SJCRH30 (cell line): ENCODE data around the gene CCDC167. TPM values are rescaled to one million over a fixed set of nuclear protein-coding genes. Genes with fewer than 3 reads are reported as not detected.

Source experiments
- DNase-seq, 2 experiments: peaks; one replicate each; pipeline ENCODE4 v3.0.0-alpha.2; 2015 to 2020
- H3K27ac ChIP-seq: fragments of 250-450 bp; sonication (Bioruptor Pico); 2 replicates; pipeline ENCODE4 v1.5.1; 2020; ENCODE audit warnings: mild to moderate bottlenecking, moderate library complexity
- H3K27me3 ChIP-seq: fragments of 250-450 bp; sonication (Bioruptor Pico); 2 replicates; pipeline ENCODE4 v1.5.1; 2020; ENCODE audit warnings: mild to moderate bottlenecking, moderate library complexity
- H3K36me3 ChIP-seq: fragments of 250-450 bp; sonication (Bioruptor Pico); 2 replicates; pipeline ENCODE4 v1.5.1; 2020; ENCODE audit warnings: mild to moderate bottlenecking, moderate library complexity
- H3K4me1 ChIP-seq: fragments of 250-450 bp; sonication (Bioruptor Pico); 2 replicates; pipeline ENCODE4 v1.5.1; 2020; ENCODE audit warnings: mild to moderate bottlenecking, moderate library complexity
- H3K4me3 ChIP-seq: fragments of 250-450 bp; sonication (Bioruptor Pico); 2 replicates; pipeline ENCODE4 v1.5.1; 2020; ENCODE audit warnings: mild to moderate bottlenecking, moderate library complexity
- H3K9me3 ChIP-seq: fragments of 250-450 bp; sonication (Bioruptor Pico); replicated peaks from 2 replicates; pipeline ENCODE4 v1.5.1; 2020; ENCODE audit warnings: mild to moderate bottlenecking, moderate library complexity
- total RNA-seq: library from RNA; depleted of rRNA; stranded (reverse); fragments of >200 nt; shearing (Covaris generic); gene quantifications from 2 replicates; pipeline ENCODE4 v1.2.3, GENCODE V29; 2014

The CCDC167 gene
- total RNA-seq, 1 experiment from 2014 or later: 29.0 TPM

DNA sequence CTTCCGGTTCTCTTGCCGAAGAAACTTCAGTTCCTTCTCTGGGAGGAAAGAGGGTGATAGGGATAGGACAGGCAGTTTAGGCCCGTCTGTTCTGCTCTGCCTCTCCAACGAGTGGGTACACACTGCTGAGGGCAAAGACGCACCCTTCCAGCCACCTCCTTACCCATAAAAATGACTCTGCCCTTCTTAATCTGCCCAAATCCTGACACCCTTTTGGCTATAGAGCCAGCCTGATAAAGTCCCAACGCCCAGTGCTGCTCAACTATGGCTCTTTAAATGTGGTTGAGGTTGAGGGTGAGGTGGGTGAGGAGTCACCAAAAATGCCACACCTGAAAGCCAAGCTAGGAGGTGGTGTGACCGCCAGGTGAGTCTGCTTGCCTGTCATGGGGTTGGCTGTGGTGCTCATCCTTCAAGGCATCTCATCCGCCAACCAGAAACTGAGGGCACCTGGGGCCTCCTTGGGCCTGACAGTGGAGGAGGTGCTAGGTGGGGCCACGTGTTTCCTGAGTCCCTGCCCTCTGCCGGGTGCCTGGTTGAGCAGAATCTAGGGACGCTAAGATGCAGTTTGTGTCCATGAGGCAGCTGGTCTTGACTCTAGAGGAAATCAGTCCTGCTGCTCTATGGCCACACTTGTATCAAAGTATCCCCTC lies 16.3 kb downstream of the CCDC167 start:
- no peaks in the 10 kb centered on the region for H3K27me3 ChIP-seq
- H3K9me3 ChIP-seq: no peaks in the 10 kb centered on the region
- H3K4me3 ChIP-seq: no peak overlapping the region
- peaks cover 3% of the 10 kb centered on the region; the same call in 1 of the 2 replicates for H3K36me3 ChIP-seq
- no peak overlapping the region for H3K27ac ChIP-seq
- H3K4me1 ChIP-seq: no peaks in the 10 kb centered on the region
- no peak for DNase-seq

GRCh38 chr6:37482606-37483251 lies 17.0 kb downstream of the CCDC167 start:
- Histone ChIP-seq H3K36me3 (peaks cover 3% of the 10 kb centered on the region; the same call in 1 of the 2 replicates), H3K4me3 (no peak overlapping the region), H3K4me1 (no peaks in the 10 kb centered on the region), H3K27ac (no peak overlapping the region), H3K9me3 (no peaks in the 10 kb centered on the region), H3K27me3 (no peaks in the 10 kb centered on the region)
- no peak for DNase-seq

- Histone ChIP-seq H3K27ac (no peak overlapping the region), H3K36me3 (peaks cover 3% of the 10 kb centered on the region; the same call in 1 of the 2 replicates), H3K4me1 (no peaks in the 10 kb centered on the region), H3K4me3 (no peak overlapping the region), H3K9me3 (no peaks in the 10 kb centered on the region), H3K27me3 (no peaks in the 10 kb centered on the region)
- no peak for DNase-seq
Measured at GRCh38 chr6:37481711-37482605, 17.7 kb downstream of the CCDC167 start.

DNA sequence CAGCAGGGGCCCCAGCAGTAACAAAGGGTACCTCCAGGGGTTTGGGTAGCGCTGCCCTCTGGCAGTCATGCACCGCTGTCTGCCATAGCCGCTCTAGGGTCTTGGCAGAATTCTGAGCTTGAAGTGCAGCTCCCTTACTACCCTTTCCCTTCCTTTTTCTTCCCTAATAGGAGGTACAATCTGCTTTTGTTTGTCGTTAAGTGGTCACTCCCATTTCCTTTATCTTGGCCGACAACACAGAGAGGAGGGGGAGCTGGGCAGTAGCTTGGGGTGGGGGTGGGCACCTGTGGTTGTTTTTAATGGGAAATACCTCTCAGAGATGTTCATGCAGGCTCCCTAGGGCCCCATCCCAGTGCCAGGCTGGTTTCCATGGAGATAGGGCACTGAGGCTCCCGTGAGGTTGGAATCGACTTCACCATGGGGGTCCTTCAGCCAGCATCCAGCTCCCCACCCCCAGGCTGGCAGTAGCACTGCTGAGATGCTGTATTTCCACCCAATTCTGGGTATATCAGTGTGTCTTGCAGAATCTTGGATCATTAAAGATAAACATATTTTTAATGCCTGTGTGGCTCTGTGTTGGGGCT lies 18.6 kb downstream of the CCDC167 start:
- Histone ChIP-seq H3K4me3 (no peak overlapping the region), H3K36me3 (peaks cover 3% of the 10 kb centered on the region; the same call in 1 of the 2 replicates), H3K27ac (no peak overlapping the region), H3K27me3 (no peaks in the 10 kb centered on the region), H3K9me3 (no peaks in the 10 kb centered on the region), H3K4me1 (no peaks in the 10 kb centered on the region)
- DNase-seq: no peak

GRCh38 chr6:37480118-37480736 lies 19.5 kb downstream of the CCDC167 start:
- Histone ChIP-seq H3K36me3 (peaks cover 5% of the 10 kb centered on the region; the same call in 1 of the 2 replicates), H3K4me3 (no peak overlapping the region), H3K9me3 (no peaks in the 10 kb centered on the region), H3K27ac (no peak overlapping the region), H3K27me3 (no peaks in the 10 kb centered on the region), H3K4me1 (no peaks in the 10 kb centered on the region)
- DNase-seq: no peak

DNA sequence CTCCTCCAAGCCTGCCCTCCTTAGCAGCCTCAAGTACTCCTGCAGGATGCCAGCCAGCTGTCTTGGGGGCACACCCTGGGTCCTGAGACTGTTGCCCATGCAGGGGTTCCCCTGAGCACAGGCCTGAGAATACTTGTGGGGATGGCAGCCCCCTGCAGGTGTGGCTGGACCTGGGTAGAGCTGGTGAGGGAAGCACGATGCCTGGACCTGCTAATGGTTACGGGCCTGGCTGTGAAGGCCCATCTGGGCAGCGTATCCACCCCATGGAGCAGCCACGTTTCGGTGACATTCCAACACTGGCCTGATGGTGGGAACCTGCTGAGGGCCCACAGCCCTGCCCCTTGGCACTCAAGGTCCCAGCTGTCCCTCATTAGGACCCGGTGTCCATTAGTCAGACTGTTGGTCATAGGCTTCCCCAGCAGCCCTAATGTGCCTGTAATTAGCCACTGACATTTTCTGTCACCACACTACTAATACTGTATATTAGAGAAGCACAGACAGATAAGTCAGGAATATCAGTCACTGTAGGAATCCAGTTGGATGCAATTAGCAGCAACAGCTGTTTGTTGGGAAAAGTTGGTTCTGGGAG lies 20.3 kb downstream of the CCDC167 start:
- H3K27ac ChIP-seq: no peak overlapping the region
- H3K36me3 ChIP-seq: peaks cover 12% of the 10 kb centered on the region
- no peak overlapping the region for H3K4me3 ChIP-seq
- no peaks in the 10 kb centered on the region for H3K4me1 ChIP-seq
- no peak for DNase-seq
- no peaks in the 10 kb centered on the region for H3K9me3 ChIP-seq
- no peaks in the 10 kb centered on the region for H3K27me3 ChIP-seq

GRCh38 chr6:37478827-37479226 lies 20.9 kb downstream of the CCDC167 start:
- peaks cover 4% of the 10 kb centered on the region for H3K4me1 ChIP-seq
- H3K9me3 ChIP-seq: no peaks in the 10 kb centered on the region
- H3K36me3 ChIP-seq: peaks cover 16% of the 10 kb centered on the region
- no peak for DNase-seq
- no peak overlapping the region for H3K4me3 ChIP-seq
- H3K27ac ChIP-seq: no peak overlapping the region
- no peaks in the 10 kb centered on the region for H3K27me3 ChIP-seq

DNA sequence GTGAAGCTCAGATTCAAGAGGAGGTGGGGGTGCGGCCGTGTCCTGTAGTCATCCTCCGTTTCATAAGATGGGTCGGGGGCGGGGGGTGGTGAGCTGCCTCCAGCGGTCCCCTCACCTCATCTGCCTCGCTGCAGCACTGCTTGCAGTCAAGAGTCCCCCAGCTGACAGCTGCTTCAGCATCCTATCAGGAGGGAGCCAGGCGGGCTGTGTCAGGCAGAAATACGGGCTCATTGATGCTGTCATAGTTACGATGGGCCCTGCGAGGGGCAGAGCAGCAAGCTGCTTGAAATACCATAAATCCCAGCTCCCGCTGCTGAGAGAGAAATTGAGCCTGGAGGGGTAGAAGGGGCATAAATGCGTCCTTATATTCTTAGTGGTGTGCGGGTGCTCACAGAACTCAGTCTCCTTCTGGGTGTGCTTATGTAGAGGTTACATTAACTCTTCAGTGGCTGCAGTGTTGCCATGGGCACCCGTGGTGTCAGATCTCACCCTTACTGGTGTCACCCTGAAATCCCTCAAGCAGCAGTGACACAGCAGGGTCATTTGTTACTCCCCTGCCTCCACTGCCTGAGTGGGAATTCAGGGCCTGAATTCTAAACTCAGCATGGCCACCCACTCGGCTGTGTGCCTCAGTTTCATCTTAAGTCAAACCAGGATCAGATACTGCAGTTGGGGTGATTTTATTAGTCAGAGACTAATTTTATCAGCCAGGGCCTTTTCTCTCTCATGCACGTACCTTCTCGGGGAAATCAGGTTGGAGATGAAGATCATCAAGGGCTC lies 21.8 kb downstream of the CCDC167 start:
- Histone ChIP-seq H3K9me3 (no peaks in the 10 kb centered on the region), H3K4me3 (no peak overlapping the region), H3K27me3 (no peaks in the 10 kb centered on the region), H3K36me3 (peaks cover 16% of the 10 kb centered on the region), H3K4me1 (peaks cover 13% of the 10 kb centered on the region), H3K27ac (no peak overlapping the region)
- no peak for DNase-seq

DNA sequence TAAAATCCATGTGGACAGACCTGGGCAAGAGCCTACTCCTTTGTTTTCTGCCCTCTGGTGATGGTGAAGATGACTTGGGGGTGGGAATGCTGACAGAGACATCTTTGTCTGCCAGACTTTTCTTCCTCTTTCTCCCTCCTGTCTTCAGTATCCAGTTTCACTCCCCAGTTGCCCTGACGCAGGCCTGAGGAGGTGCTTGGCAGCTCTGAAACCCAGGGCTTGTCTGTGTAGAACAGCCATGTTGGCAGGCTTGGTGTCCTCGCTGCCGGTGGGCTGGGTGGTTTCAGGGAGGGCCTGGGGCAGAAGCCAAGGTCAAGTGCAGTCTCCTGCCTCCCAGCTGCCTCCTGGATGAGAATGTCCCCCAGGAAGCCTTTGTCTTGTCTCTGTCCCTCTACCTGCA lies 22.5 kb downstream of the CCDC167 start:
- Histone ChIP-seq H3K4me3 (no peak overlapping the region), H3K36me3 (peaks cover 21% of the 10 kb centered on the region), H3K9me3 (no peaks in the 10 kb centered on the region), H3K27me3 (no peaks in the 10 kb centered on the region), H3K4me1 (peaks cover 16% of the 10 kb centered on the region), H3K27ac (no peak overlapping the region)
- DNase-seq: no peak

DNA sequence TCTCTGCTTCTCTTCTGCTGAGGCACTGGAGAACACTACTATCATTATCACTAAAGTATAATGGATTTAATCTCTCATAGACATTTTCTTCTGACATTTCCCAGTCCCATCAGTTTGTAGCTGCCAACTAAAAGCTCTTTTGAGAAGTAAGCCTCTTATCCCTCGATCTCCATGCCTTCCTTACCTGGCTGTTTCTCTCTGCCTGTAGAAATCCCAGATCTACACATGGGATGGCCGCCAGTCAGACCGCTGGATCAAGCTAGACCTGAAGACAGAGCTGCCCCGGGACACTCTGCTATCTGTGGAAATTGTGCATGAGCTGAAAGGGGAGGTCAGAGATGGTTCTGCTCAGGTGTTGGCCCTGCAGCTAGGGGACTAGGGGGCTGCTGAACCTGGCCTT lies 25.4 kb downstream of the CCDC167 start:
- DNase-seq: no peak
- peaks cover 29% of the 10 kb centered on the region for H3K36me3 ChIP-seq
- H3K4me1 ChIP-seq: peaks cover 16% of the 10 kb centered on the region
- H3K9me3 ChIP-seq: no peaks in the 10 kb centered on the region
- H3K27me3 ChIP-seq: no peaks in the 10 kb centered on the region
- H3K4me3 ChIP-seq: no peak overlapping the region
- no peak overlapping the region for H3K27ac ChIP-seq

DNA sequence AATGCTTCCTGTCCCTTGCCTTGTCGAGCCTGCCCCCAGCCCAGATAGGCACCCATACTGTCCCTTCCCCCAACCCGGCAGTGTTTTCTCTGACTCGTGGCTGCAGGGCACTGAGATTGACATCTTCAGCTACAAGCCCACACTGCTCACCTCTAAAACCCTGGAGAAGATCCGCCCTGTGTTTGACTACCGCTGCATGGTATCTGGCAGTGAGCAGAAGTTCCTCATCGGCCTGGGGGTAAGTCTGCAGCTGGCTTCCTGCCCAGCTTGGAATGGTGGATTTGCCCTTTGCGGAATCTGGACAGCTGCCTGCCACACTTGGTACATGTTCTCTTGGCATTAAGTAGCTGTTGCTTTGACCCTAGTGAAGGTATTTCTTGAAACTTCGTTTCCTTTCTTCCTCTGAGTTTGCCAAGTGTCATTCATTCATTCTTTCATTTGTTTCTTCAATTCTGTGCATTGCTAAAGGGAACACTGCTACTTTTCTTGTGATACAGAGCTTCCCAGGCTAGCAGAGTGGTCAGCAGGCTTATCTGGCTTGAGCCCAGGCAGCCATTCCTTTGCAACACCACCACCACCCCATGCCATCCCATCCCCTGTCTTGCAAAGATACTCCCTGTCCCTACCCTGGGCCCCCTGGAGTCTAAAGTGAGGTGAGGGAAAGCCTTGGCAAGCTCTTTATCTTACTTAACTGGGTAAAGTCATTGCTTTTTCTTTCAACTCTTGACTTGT lies 26.2 kb downstream of the CCDC167 start:
- peaks cover 16% of the 10 kb centered on the region for H3K4me1 ChIP-seq
- no peak overlapping the region for H3K4me3 ChIP-seq
- no peaks in the 10 kb centered on the region for H3K27me3 ChIP-seq
- DNase-seq: peak; percentile 83 to 89
- peaks cover 29% of the 10 kb centered on the region for H3K36me3 ChIP-seq
- no peak overlapping the region for H3K27ac ChIP-seq
- no peaks in the 10 kb centered on the region for H3K9me3 ChIP-seq

GRCh38 chr6:37467718-37468117 lies 32.0 kb downstream of the CCDC167 start:
- no peak for DNase-seq
- peaks cover 34% of the 10 kb centered on the region for H3K36me3 ChIP-seq
- H3K4me1 ChIP-seq: 0 out of 2 replicates have a peak, but pooled peaks cover 1% of the 10 kb centered on the region

GRCh38 chr6:37463110-37463509 lies 36.6 kb downstream of the CCDC167 start:
- H3K27ac ChIP-seq: no peak overlapping the region
- H3K4me3 ChIP-seq: no peak overlapping the region
- peaks cover 2% of the 10 kb centered on the region; the same call in 1 of the 2 replicates for H3K9me3 ChIP-seq
- peaks cover 32% of the 10 kb centered on the region for H3K4me1 ChIP-seq
- peaks cover 33% of the 10 kb centered on the region for H3K36me3 ChIP-seq
- no peaks in the 10 kb centered on the region for H3K27me3 ChIP-seq
- DNase-seq: no peak

More at GRCh38 chr6:37467718-37468117, 32.0 kb downstream of the CCDC167 start:
- H3K27me3 ChIP-seq: no peaks in the 10 kb centered on the region
- peaks cover 2% of the 10 kb centered on the region; the same call in 1 of the 2 replicates for H3K9me3 ChIP-seq
- no peak overlapping the region for H3K4me3 ChIP-seq
- no peak overlapping the region for H3K27ac ChIP-seq
